ENCODE measurements around the gene AFF3. TPM values are rescaled to one million over a fixed set of nuclear protein-coding genes. Genes with fewer than 3 reads are reported as not detected.

Gene AFF3
- total and polyA plus RNA-seq, 10 of the 15 experiments (the other 5 are each of a cell fraction or from before 2014, with no cell fraction given) = 0.26 to 5.5 (median 3.0) TPM

- ATAC-seq (no peak), FAIRE-seq (no peak), DNase-seq (ENCODE audit: low read depth, low spot score) (no peak)
- no peak overlapping the region for H3K9ac ChIP-seq (ENCODE audit: control insufficient read depth, insufficient read depth, low read length)
- no peaks in the 10 kb centered on the region for H3K79me2 ChIP-seq (ENCODE audit: control insufficient read depth, insufficient read depth, low read length)
- H3K9me3 ChIP-seq (replicated peaks; ENCODE audit: control insufficient read depth, insufficient read depth, low read length) = no peaks in the 10 kb centered on the region
- in situ Hi-C loops (cut with MboI) (no loop called here), intact Hi-C loops (cut with micrococcal nuclease; ENCODE audit: unreplicated experiment) (no loop called here)
- no peaks in the 10 kb centered on the region for H4K20me1 ChIP-seq (ENCODE audit: control insufficient read depth, insufficient read depth)
- no TSS peak for BruUV-seq (replicated peaks)
- POLR2A ChIA-PET = no interaction called here
- no peak overlapping the region for H3K4me3 ChIP-seq
- H2AFZ ChIP-seq (ENCODE audit: control insufficient read depth, low read depth, low read length) = no peak overlapping the region
- no peaks in the 10 kb centered on the region for H3K27me3 ChIP-seq (replicated peaks in 1 of 2; ENCODE audit: control insufficient read depth in 2 of 2, insufficient read depth in 2 of 2, low read length in 1 of 2)
- RAD21 ChIA-PET (ENCODE audit: unreplicated experiment) = no interaction called here
- SMC1A ChIA-PET (ENCODE audit: uncharacterized antibody, unreplicated experiment) = interaction anchor here (0.9 kb wide), 1 partner anchor 31 kb away, joined by 3 read pairs; no protein-coding TSS in a partner anchor
- no peaks in the 10 kb centered on the region; the same call in 1 of the 2 replicates for H3K4me1 ChIP-seq (ENCODE audit: control insufficient read depth, insufficient read depth, low read length)
- no peaks in the 10 kb centered on the region for H3K36me3 ChIP-seq (ENCODE audit: control insufficient read depth in 2 of 2, insufficient read depth in 2 of 2, low read length in 1 of 2)
- H3K4me2 ChIP-seq (ENCODE audit: control insufficient read depth, insufficient read depth) = no peak overlapping the region
- CTCF ChIA-PET = interaction anchor here (0.5 kb wide), 1 partner anchor 1547 kb away, joined by 4 read pairs; no protein-coding TSS in a partner anchor
- H3K27ac ChIP-seq (ENCODE audit: control insufficient read depth, insufficient read depth) = no peak overlapping the region
- WGBS (ENCODE audit: insufficient coverage, insufficient replicate concordance, low lambda C conversion rate, missing lambda C conversion rate) = 2% methylated on average over 4 of the region's 4 CpGs
- TF ChIP-seq, protein P1, sequence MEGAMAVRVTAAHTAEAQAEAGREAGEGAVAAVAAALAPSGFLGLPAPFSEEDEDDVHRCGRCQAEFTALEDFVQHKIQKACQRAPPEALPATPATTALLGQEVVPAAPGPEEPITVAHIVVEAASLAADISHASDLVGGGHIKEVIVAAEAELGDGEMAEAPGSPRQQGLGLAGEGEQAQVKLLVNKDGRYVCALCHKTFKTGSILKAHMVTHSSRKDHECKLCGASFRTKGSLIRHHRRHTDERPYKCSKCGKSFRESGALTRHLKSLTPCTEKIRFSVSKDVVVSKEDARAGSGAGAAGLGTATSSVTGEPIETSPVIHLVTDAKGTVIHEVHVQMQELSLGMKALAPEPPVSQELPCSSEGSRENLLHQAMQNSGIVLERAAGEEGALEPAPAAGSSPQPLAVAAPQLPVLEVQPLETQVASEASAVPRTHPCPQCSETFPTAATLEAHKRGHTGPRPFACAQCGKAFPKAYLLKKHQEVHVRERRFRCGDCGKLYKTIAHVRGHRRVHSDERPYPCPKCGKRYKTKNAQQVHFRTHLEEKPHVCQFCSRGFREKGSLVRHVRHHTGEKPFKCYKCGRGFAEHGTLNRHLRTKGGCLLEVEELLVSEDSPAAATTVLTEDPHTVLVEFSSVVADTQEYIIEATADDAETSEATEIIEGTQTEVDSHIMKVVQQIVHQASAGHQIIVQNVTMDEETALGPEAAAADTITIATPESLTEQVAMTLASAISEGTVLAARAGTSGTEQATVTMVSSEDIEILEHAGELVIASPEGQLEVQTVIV (IDR thresholded peaks at IDR 0.05; ENCODE audit: borderline replicate concordance, partially characterized antibody) = no peak
- TF ChIP-seq CUX1 (IDR thresholded peaks at IDR 0.05; ENCODE audit: insufficient replicate concordance, low read depth, low read length) (no peak), ZNF384 (IDR thresholded peaks at IDR 0.05; ENCODE audit: borderline replicate concordance, low read depth, low read length) (no peak), FOXM1 (IDR thresholded peaks at IDR 0.05; ENCODE audit: low read depth, low read length) (no peak), MXI1 (IDR thresholded peaks at IDR 0.05; ENCODE audit: low read depth, low read length) (no peak), SUZ12 (IDR thresholded peaks at IDR 0.05; ENCODE audit: unreplicated experiment) (no peak), RUNX3 (IDR thresholded peaks at IDR 0.05; ENCODE audit: low read length) (peak; percentile 79), EGR1 (IDR thresholded peaks at IDR 0.05; ENCODE audit: borderline replicate concordance in 1 of 2, low read depth in 2 of 2, low read length in 2 of 2) (no peak), TARDBP (IDR thresholded peaks at IDR 0.05; ENCODE audit: borderline replicate concordance) (no peak), ZNF24 (IDR thresholded peaks at IDR 0.05) (no peak), KLF5 (IDR thresholded peaks at IDR 0.05; ENCODE audit: partially characterized antibody) (no peak), CHD4 (IDR thresholded peaks at IDR 0.05) (no peak), MEF2B (IDR thresholded peaks at IDR 0.05; ENCODE audit: partially characterized antibody, poor library complexity, severe bottlenecking) (no peak), HDAC6 (IDR thresholded peaks at IDR 0.05; ENCODE audit: unreplicated experiment) (no peak), CBX5 (IDR thresholded peaks at IDR 0.05; ENCODE audit: low read depth) (no peak), JUNB (IDR thresholded peaks at IDR 0.05) (no peak)
- TF ChIP-seq, protein P2, sequence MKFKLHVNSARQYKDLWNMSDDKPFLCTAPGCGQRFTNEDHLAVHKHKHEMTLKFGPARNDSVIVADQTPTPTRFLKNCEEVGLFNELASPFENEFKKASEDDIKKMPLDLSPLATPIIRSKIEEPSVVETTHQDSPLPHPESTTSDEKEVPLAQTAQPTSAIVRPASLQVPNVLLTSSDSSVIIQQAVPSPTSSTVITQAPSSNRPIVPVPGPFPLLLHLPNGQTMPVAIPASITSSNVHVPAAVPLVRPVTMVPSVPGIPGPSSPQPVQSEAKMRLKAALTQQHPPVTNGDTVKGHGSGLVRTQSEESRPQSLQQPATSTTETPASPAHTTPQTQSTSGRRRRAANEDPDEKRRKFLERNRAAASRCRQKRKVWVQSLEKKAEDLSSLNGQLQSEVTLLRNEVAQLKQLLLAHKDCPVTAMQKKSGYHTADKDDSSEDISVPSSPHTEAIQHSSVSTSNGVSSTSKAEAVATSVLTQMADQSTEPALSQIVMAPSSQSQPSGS (IDR thresholded peaks at IDR 0.05; ENCODE audit: low read length) = peak; percentile 39; the same call in 1 of the 2 replicates
Observed at GRCh38 chr2:100060875-100061274, 81.5 kb downstream of the AFF3 start.

All from GM12878 (cell line).